GM21515 (cell line): ENCODE data around the gene M1AP.

Source experiments
- ATAC-seq: cut with Tn5 transposase; IDR thresholded peaks from one replicate; pipeline ENCODE4 v1.9.1; 2021; ENCODE audit not compliant: unreplicated experiment

The M1AP gene

GRCh38 chr2:74599676-74600075 lies 48.5 kb downstream of the M1AP start:
- ATAC-seq: no peak

DNA sequence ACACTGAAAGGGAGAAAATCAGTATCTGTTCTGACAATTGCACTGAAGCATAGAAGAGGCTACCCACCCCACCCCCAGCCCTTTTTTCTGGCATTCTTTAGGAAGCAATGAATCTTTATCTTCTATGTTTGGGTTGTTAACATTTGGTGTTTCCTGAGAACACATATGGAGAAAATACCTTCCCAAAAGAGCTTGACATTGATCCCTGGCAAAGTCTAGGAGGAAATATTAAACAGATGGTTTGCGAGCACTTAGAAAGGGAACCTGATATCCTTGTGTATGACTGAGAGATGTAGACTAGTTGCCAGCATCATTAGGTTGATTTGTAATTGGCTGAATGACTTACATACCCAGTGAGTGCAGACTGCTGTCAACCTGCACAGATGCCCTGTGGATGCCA lies 50.7 kb downstream of the M1AP start:
- no peak for ATAC-seq

DNA sequence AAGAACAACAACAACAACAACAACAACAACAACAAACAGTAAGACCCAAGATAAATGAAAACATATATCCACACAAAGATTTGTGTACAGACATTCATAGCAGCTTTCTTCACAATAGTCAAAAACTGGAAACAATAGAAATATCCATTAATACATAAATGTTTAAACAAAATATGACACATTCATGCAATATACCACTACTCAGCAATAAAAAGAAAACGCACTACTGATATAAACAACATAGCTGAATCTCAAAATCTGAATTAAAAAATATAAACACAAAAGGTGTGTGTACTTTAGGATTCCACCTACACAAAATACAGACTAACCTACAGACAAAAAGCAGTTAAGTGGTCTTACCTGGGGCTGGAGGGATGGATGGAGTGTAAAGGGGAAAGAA lies 51.5 kb downstream of the M1AP start:
- ATAC-seq: no peak

DNA sequence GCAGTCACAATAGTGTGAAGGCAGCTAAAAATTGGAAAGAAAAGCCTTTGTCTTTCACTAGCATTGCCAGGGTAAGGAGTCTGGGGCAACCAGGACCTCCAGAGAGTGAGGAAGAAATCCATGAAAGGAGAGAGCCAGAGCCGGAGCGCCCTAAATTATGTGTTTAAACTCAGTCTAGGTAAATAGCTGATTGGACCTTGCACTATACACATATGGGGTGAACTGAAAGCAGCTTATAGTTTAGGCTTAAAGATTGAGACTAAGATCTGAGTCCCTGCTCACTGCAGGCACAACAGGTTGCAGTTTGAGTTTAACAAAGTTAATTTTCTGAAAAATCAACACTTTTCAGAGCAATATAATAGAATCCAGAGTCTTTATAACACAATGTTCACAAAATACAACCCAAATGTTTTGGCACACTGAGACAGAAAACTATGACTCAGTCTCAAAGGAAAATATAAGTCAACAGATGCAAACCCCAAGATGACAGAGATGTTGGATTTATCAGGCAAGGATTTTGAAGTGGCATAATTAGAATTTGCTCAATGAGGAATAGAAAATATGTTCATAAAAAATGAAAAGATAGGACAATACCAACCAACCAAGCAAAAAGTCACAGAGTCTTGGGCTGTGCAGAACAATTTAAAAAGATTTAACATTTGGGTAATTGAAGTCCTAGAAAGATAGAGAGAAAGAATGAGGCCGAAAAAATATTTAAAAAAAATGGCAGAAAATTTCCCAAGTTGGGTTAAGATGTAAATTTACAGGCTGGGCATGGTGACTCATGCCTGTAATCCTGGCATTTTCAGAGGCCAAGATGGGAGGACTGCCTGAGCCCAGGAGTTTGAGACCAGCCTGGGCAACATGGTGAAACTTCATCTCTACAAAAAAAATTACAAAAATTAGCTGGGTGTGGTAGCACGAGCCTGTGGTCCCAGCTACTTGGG lies 54.0 kb downstream of the M1AP start:
- no peak for ATAC-seq

- ATAC-seq: no peak
Measured at GRCh38 chr2:74588664-74589063, 59.5 kb downstream of the M1AP start.

DNA sequence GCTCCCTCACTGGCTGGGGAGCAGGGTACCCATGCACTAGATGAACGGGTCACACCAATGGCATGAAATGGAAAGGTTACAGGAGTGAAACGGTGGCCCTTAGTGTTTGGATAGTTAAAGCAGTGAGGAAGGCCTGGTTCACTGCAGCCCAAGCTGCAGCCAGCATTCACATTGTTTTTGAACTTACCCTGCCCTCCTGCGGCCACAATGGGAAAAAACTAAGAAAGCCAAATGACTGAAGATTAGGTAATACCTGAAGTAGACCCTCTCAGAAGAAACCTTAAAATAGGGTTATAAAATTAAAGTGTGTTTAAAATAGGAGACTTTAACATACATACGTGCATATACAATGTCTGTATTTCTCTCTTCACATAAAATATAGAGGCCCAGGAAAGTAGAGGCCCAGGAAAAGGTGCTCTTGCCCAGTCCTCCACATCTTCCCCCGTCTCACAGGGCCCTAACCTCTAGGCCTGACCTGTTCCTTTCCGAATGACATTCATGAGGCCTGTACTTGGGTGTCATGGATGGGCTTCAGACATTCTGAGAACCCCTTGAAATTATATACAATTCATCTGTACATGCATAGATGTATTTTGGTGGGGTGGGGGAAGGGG lies 60.4 kb downstream of the M1AP start:
- ATAC-seq: no peak

DNA sequence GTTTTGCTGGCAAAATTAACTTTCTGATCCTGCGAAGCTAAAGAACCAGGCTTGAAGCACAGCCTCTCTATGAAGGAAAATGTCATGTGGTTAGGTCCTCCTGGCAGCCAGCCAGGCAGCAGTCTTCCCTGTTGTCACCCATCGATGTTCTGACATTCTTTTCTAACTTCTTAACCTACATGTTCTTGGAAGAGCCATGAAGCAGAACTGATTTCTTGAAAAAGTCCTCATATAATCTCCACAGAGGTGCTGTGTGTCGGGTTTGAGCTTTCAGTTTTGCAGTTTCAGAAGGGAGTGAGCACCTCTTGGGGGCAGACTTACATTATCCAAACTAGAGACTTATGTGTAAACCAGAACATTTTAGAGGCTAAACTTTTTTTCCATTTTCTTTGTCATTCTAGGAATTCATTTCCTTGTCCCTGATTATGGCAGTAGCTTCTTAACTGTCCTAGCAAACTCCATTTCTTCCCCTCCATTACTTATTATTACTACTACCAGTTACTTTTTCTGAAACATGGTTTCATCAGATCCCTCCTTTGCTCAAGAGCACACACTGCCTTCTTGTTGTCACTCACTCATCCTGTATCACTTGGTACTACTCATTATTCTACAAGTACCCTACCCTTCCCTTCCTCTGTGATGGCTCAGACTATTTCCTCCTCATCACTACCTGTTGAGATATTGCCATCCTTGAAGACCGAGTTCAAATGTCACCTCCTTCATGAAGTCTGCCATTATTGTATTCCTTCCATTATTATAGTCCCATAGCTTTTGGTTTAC lies 62.5 kb downstream of the M1AP start:
- ATAC-seq: no peak

- no peak for ATAC-seq
Measured at GRCh38 chr2:74584088-74584645, 64.0 kb downstream of the M1AP start.

DNA sequence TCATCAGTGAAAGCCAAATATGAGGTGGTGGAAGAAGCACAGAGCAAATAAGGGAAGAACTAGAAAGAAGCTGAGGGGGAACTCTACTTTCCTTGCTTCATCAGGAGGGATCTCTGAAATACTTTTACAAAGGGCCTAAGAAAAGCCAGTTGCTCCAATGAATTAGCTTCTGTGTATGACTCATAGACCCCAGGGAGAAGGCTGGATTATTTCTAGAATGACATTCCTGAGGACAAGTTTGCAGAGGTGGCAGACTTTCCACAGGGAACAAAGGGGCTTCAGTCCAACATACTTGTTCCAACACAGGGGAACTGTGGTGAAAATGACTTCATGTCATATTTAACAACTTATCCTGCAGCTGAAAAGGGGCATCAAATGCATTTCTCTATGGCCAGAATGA lies 64.6 kb downstream of the M1AP start:
- no peak for ATAC-seq

- ATAC-seq: no peak
Measured at GRCh38 chr2:74582184-74582583, 65.9 kb downstream of the M1AP start.

GRCh38 chr2:74581463-74581862 lies 66.7 kb downstream of the M1AP start:
- ATAC-seq: no peak

- ATAC-seq: no peak
Measured at GRCh38 chr2:74578408-74578807, 69.7 kb downstream of the M1AP start.

- no peak for ATAC-seq
Measured at GRCh38 chr2:74577448-74577847, 70.7 kb downstream of the M1AP start.

GRCh38 chr2:74576863-74577229 lies 71.3 kb downstream of the M1AP start:
- no peak for ATAC-seq

GRCh38 chr2:74576211-74576862 lies 71.8 kb downstream of the M1AP start:
- no peak for ATAC-seq

GRCh38 chr2:74575320-74575719 lies 72.8 kb downstream of the M1AP start:
- no peak for ATAC-seq

DNA sequence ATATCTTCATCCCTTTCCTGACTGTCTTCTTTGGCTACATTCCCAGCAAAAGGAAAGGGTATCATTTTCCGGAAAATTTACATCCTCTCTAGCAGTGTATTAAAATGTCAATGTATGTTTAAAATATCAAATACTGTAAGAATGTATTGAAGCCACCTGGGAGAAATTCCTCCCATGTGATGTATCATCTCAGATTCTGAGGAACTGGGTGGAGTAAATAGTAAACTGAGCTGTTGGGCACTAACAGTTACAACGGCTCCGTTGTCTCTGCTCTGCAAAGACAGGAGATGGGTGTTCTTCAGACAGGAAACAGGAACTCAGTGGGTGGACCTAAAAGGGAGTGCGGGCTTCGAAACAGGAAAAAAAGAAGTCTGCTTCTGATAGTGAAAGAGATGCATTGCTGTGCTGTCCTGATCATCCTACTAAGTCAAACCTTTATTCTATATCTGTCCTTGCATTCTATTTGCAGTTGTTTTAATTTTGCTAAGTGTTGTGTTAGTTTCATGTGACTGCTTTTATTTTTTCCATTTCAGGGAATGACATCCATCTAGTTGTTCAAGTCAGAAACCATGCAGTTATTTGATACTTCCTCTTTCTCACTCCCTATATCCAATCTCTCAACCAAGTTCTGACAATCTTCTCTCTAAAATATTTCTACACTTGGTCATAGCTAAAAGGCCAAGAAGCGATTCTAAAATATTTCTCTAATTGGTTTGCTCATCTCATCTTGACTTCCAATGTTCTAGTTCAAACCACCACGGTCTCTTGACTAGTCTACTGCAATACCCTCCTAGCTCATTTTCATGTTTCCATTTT lies 74.2 kb downstream of the M1AP start:
- peak; percentile 49 for ATAC-seq

DNA sequence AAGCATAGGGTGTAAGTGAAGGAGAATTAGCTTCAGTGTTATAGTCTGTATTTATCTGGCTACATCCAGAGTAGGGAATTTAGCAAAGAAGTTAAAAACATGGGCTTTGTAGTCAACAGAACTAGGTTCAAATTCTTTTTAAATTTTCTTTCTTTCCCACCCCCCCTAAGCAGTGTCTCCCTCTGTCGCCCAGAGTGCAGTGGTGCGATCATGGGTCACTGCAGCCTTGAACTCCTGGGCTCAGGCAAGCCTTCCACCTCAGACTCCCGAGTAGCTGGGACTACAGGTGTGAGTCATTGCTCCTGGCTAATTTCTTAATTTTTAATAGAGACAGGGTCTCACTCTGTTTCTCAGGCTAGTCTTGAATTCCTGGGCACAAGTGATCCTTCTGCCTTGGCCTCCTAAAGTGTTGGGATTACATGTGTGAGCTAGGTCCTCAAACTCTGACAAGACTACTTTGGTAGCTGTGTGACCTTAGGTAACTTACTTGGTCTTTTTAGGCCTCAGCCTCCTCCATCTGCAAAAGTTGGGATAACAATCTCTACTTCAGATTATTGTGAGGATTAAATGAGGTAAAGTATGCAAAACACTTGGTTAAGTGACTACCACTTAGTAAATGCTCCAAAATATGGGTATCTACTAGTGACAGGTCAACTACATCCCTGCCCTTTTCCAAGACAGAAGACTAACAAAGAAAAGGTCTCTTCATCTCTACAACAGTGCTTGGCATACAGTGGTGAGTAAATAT lies 75.8 kb downstream of the M1AP start:
- no peak for ATAC-seq

GRCh38 chr2:74571058-74571457 lies 77.1 kb downstream of the M1AP start:
- ATAC-seq: peak; percentile 61
